H1 (cell line): Measurements from ENCODE around the gene TTBK1. TPM values are rescaled to one million over a fixed set of nuclear protein-coding genes. Genes with fewer than 3 reads are reported as not detected.

Experiments used
- CTCF ChIA-PET: fragments of 300-600 bp; sonication (Branson Sonifier 250); formaldehyde crosslinking; loops from one replicate; lab custom pipeline; 2021; ENCODE audit not compliant: partially characterized antibody; lab: Charles Lee
- POLR2A ChIA-PET: fragments of 300-600 bp; sonication (Branson Sonifier 250); formaldehyde crosslinking; loops from one replicate; lab custom pipeline; 2021; ENCODE audit warnings: inconsistent platforms; ENCODE audit not compliant: partially characterized antibody; lab: Charles Lee
- DNase-seq, 2 experiments: peaks; one replicate each; pipeline versions ENCODE4 v3.0.0 to v3.0.0-alpha.2; 2010 to 2022; ENCODE audit warnings: low spot score in 2 of 2, low read depth in 1 of 2, mixed read lengths in 1 of 2
- FAIRE-seq: peaks from 2 replicates; lab custom pipeline; 2011; peaks lifted over from hg19 to GRCh38; lab: Jason Lieb, UNC
- H2AFZ ChIP-seq: 2 replicates; pipeline ENCODE4 v1.8.1; 2012; ENCODE audit warnings: low read length, inconsistent platforms
- H2AK5ac ChIP-seq: 2 replicates; pipeline ENCODE4 v1.6.1; 2013; ENCODE audit warnings: low read depth, low read length
- H2BK120ac ChIP-seq: replicated peaks from 2 replicates; pipeline ENCODE3; 2013; ENCODE audit warnings: low read depth, low read length, inconsistent platforms
- H2BK12ac ChIP-seq: 2 replicates; pipeline ENCODE4 v1.6.1; 2013; ENCODE audit warnings: low read depth, low read length
- H2BK15ac ChIP-seq: 2 replicates; pipeline ENCODE4 v1.6.1; 2013; ENCODE audit warnings: low read length
- H2BK20ac ChIP-seq: 2 replicates; pipeline ENCODE4 v1.6.1; 2013; ENCODE audit warnings: low read length
- H2BK5ac ChIP-seq: 2 replicates; pipeline ENCODE4 v1.6.1; 2013; ENCODE audit warnings: low read depth, low read length
- H3K14ac ChIP-seq: 2 replicates; pipeline ENCODE4 v1.6.1; 2013; ENCODE audit warnings: inconsistent platforms; ENCODE audit not compliant: insufficient read length
- H3K18ac ChIP-seq: 2 replicates; pipeline ENCODE4 v1.6.1; 2013; ENCODE audit warnings: low read length; ENCODE audit errors: extremely low read depth
- H3K23ac ChIP-seq: 2 replicates; pipeline ENCODE4 v1.6.1; 2013; ENCODE audit warnings: inconsistent platforms; ENCODE audit not compliant: insufficient read length
- H3K23me2 ChIP-seq: 2 replicates; pipeline ENCODE4 v1.6.1; 2013; ENCODE audit warnings: low read depth, low read length
- H3K27ac ChIP-seq: 2 replicates; pipeline ENCODE4 v1.6.1; 2011; ENCODE audit warnings: low read depth, low read length, inconsistent platforms
- H3K27me3 ChIP-seq, 4 experiments: replicated peaks in 1 of 4; 1 replicate in 1 of 4; 2 replicates in 3 of 4; pipeline versions ENCODE4 v1.6.1 to v1.8.1; 2011 to 2013; ENCODE audit warnings: low read length in 3 of 4, mild to moderate bottlenecking in 3 of 4, inconsistent platforms in 2 of 4, mixed read lengths in 2 of 4, moderate library complexity in 1 of 4; ENCODE audit not compliant: control insufficient read depth in 3 of 4, insufficient read depth in 3 of 4; ENCODE audit errors: extremely low read depth in 1 of 4
- H3K36me3 ChIP-seq, 4 experiments: 2 replicates each; pipeline versions ENCODE4 v1.6.1 to v1.8.1; 2011 to 2013; ENCODE audit warnings: mild to moderate bottlenecking in 4 of 4, low read length in 3 of 4, moderate library complexity in 2 of 4, control low read depth in 1 of 4, inconsistent platforms in 1 of 4; ENCODE audit not compliant: insufficient read depth in 4 of 4, control insufficient read depth in 2 of 4
- H3K4ac ChIP-seq: replicated peaks from 2 replicates; pipeline ENCODE3; 2013; ENCODE audit warnings: low read length, low read depth, mixed read lengths, inconsistent platforms; ENCODE audit not compliant: insufficient read length
- H3K4me1 ChIP-seq, 4 experiments: replicated peaks in 1 of 4; 1 replicate in 1 of 4; 2 replicates in 3 of 4; pipeline versions ENCODE4 v1.6.1 to v1.8.1; 2011 to 2013; ENCODE audit warnings: low read length in 3 of 4, inconsistent platforms in 2 of 4, mixed read lengths in 1 of 4; ENCODE audit not compliant: insufficient read depth in 4 of 4, control insufficient read depth in 3 of 4
- H3K4me2 ChIP-seq, 2 experiments: 2 replicates each; pipeline versions ENCODE4 v1.6.1 to v1.8.1; 2011 to 2013; ENCODE audit warnings: low read depth in 2 of 2, low read length in 2 of 2, control low read depth in 1 of 2, inconsistent platforms in 1 of 2, mild to moderate bottlenecking in 1 of 2; ENCODE audit not compliant: insufficient read depth in 1 of 2
- H3K4me3 ChIP-seq, 4 experiments: fragments of 200-600, 300-600 bp in 1 of 4; sonication (generic), shearing (Covaris generic), sonication (Bioruptor Twin) in 1 of 4; 2 replicates each; pipeline versions ENCODE4 v1.5.1 to v1.8.1; 2011 to 2016; ENCODE audit warnings: low read length in 4 of 4, low read depth in 3 of 4, control low read depth in 2 of 4, inconsistent platforms in 2 of 4, mild to moderate bottlenecking in 2 of 4, mixed read lengths in 1 of 4, moderate library complexity in 1 of 4; ENCODE audit not compliant: insufficient read depth in 2 of 4; ENCODE audit errors: extremely low read depth in 1 of 4
- H3K56ac ChIP-seq: replicated peaks from 2 replicates; pipeline ENCODE3; 2013; ENCODE audit warnings: low read depth, mild to moderate bottlenecking, mixed read lengths, low read length, inconsistent platforms; ENCODE audit not compliant: insufficient read length
- H3K79me1 ChIP-seq: 2 replicates; pipeline ENCODE4 v1.6.1; 2013; ENCODE audit warnings: low read depth, low read length, control low read depth
- H3K79me2 ChIP-seq, 2 experiments: 2 replicates each; pipeline versions ENCODE4 v1.6.1 to v1.8.1; 2012 to 2013; ENCODE audit warnings: low read length in 2 of 2, mild to moderate bottlenecking in 2 of 2, inconsistent platforms in 1 of 2; ENCODE audit not compliant: insufficient read depth in 2 of 2, control insufficient read depth in 1 of 2
- H3K9ac ChIP-seq, 4 experiments: replicated peaks in 1 of 4; 1 replicate in 1 of 4; 2 replicates in 3 of 4; pipeline versions ENCODE4 v1.6.1 to v1.8.1; 2011 to 2013; ENCODE audit warnings: low read depth in 3 of 4, low read length in 3 of 4, control low read depth in 2 of 4, mild to moderate bottlenecking in 2 of 4, moderate library complexity in 2 of 4, inconsistent platforms in 1 of 4; ENCODE audit errors: extremely low read depth in 1 of 4
- H3K9me3 ChIP-seq, 2 experiments: 2 replicates each; pipeline versions ENCODE4 v1.6.1 to v1.8.1; 2012 to 2013; ENCODE audit warnings: mild to moderate bottlenecking in 2 of 2, moderate library complexity in 2 of 2, control low read depth in 1 of 2, inconsistent platforms in 1 of 2, low read depth in 1 of 2, low read length in 1 of 2, mixed read lengths in 1 of 2; ENCODE audit not compliant: insufficient read depth in 2 of 2
- H4K20me1 ChIP-seq, 2 experiments: replicated peaks in 1 of 2; 2 replicates each; pipeline versions ENCODE3 to v1.8.1; 2011 to 2013; ENCODE audit warnings: inconsistent platforms in 2 of 2, low read length in 2 of 2, mild to moderate bottlenecking in 1 of 2; ENCODE audit not compliant: insufficient read depth in 2 of 2, control insufficient read depth in 1 of 2
- H4K5ac ChIP-seq: 2 replicates; pipeline ENCODE4 v1.6.1; 2013; ENCODE audit warnings: low read length, low read depth, mixed read lengths, inconsistent platforms; ENCODE audit not compliant: insufficient read length
- H4K8ac ChIP-seq: 2 replicates; pipeline ENCODE4 v1.8.0; 2013; ENCODE audit warnings: mild to moderate bottlenecking, moderate library complexity, low read length, inconsistent platforms; ENCODE audit not compliant: insufficient read depth; ENCODE audit errors: extremely low read depth
- H4K91ac ChIP-seq: replicated peaks from 2 replicates; pipeline ENCODE3; 2013; ENCODE audit warnings: low read length, mixed read lengths, inconsistent platforms; ENCODE audit not compliant: insufficient read length
- CBX5 ChIP-seq: fragments of 300-800, 300-1000 bp; sonication (generic); IDR thresholded peaks from 2 replicates; pipeline ENCODE4 v1.7.1; 2016; ENCODE audit warnings: antibody characterized with exemption, low read length, low read depth
- YY1 ChIP-seq: IDR thresholded peaks from 2 replicates; pipeline ENCODE4 v1.6.1; 2011; ENCODE audit warnings: low read depth, mild to moderate bottlenecking, low read length
- WGBS, 2 experiments: shearing (Covaris generic) in 1 of 2; methylation state at CpG; one replicate each; pipeline versions ENCODE4 v1.1.6 to v1.1.7; 2013 to 2015; ENCODE audit warnings: low lambda C conversion rate in 2 of 2, mixed read lengths in 2 of 2, inconsistent platforms in 1 of 2, low coverage in 1 of 2, missing lambda C conversion rate in 1 of 2; ENCODE audit not compliant: insufficient replicate concordance in 2 of 2, insufficient coverage in 1 of 2, insufficient read length in 1 of 2; ENCODE audit errors: extremely low coverage in 1 of 2, missing lambda C conversion rate in 1 of 2; 5-methylcytosine and 5-hydroxymethylcytosine counted together
- polyA plus RNA-seq, 7 experiments: library from polyadenylated mRNA; depleted of rRNA in 3 of 7; stranded (reverse) in 5 of 7; unstranded in 2 of 7; fragments of >200 nt in 5 of 7; fragments of 200-250 nt in 2 of 7; gene quantifications; 1 replicate in 5 of 7; 2 replicates in 1 of 7; 4 replicates in 1 of 7; pipeline versions ENCODE4 v1.2.1 to v1.2.3, GENCODE V29; 2011 to 2013; ENCODE audit warnings: missing spikeins in 2 of 7, mixed read lengths in 2 of 7
- total RNA-seq: library from RNA; stranded (reverse); fragmentation: NEBNext Ultra II Directional; extraction: Animal tissue kit (Norgen Biotek cat#: 25700); gene quantifications from 2 replicates; pipeline ENCODE4 v1.2.1, GENCODE V29; 2021

TTBK1 gene
- total and polyA plus RNA-seq, 2 of the 8 experiments (the other 6 are each of a cell fraction or from before 2014, with no cell fraction given) = 0.53 to 1.6 TPM

- Histone ChIP-seq H2BK12ac (no peak overlapping the region), H3K36me3 (no peaks in the 10 kb centered on the region), H2BK5ac (no peak overlapping the region), H3K27me3 (no peaks in the 10 kb centered on the region), H2BK120ac (no peak overlapping the region), H3K18ac (no peak overlapping the region), H3K14ac (no peak overlapping the region), H4K8ac (no peak overlapping the region), H2BK15ac (no peak overlapping the region), H2AFZ (no peak overlapping the region), H3K4me3 (no peak overlapping the region), H3K4me1 (no peaks in the 10 kb centered on the region), H3K4ac (no peak overlapping the region), H4K91ac (no peak overlapping the region), H3K23me2 (no peaks in the 10 kb centered on the region), H3K9me3 (no peaks in the 10 kb centered on the region), H3K79me2 (no peaks in the 10 kb centered on the region), H2BK20ac (no peak overlapping the region), H3K9ac (no peak overlapping the region), H4K5ac (no peak overlapping the region), H2AK5ac (no peak overlapping the region), H3K79me1 (no peaks in the 10 kb centered on the region), H3K4me2 (no peak overlapping the region), H3K27ac (no peak overlapping the region), H3K56ac (no peak overlapping the region), H3K23ac (no peak overlapping the region), H4K20me1 (no peaks in the 10 kb centered on the region)
- WGBS, 2 experiments = 80% methylated on average over 1 of the region's 1 CpG; no CpG with 5 or more reads in 1 of the 2 experiments
- ChIA-PET CTCF (interaction anchor here (0.7 to 2.4 kb wide), 5 partner anchors 11 to 61 kb away, joined by 3 to 9 read pairs (median 5); partner anchors contain the start of gene CRIP3), POLR2A (interaction anchor here (1.0 kb wide), 1 partner anchor 58 kb away, joined by 3 read pairs; no protein-coding TSS in a partner anchor)
- no peak for FAIRE-seq
- DNase-seq = no peak
- TF ChIP-seq YY1 = no peak
- TF ChIP-seq CBX5 = no peak
These were observed 85.2 kb downstream of the TTBK1 start for GRCh38 chr6:43328528-43328927.
